Stimulated activated CD4-positive, alpha-beta T cell treated with anti-CD3 and anti-CD28 coated beads, TNF-alpha, amount 100 ng/mL, for 24 hours (primary cell): ENCODE data around the gene SLC7A8.
"Not testable (repeated sequence)": the region's sequence is repeated elsewhere in the genome, so short reads cannot be mapped to it uniquely, and the experiment has no call there.

Experiments
- DNase-seq, 3 experiments: peaks; one replicate each; pipeline ENCODE4 v3.0.0-alpha.2; 2020; ENCODE audit warnings: low read depth in 3 of 3

Gene SLC7A8

DNA sequence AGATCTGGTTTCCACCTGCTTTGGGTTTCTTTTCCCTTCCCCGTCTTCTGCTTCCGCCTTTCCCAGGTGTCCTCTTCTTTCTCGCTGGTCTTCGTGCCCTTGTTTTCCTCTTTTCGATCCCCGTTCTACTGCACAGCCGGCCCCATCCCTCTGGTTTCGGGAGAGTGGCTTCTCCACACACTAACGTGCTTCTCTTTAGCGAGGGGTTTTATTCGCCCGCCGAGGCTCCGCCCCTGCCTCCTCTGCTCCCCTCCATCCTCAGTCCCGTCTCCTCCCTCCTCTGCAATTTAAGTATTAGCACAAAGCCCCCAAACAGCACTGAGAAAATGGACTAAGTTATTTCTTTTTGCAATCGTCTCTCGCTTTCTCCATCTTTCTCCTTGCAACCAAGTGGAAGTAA lies at the start of gene SLC7A8:
TSS of gene SLC7A8 (minus strand) at position 182 of the 400 bp plus-strand sequence. CDS start 746 bp downstream, outside the sequence.
- peak in 1 of 3 experiments; percentile 10 for DNase-seq

GRCh38 chr14:23232241-23232808 lies 48.9 kb upstream of the SLC7A8 start:
- DNase-seq, result not testable (repeated sequence)

DNA sequence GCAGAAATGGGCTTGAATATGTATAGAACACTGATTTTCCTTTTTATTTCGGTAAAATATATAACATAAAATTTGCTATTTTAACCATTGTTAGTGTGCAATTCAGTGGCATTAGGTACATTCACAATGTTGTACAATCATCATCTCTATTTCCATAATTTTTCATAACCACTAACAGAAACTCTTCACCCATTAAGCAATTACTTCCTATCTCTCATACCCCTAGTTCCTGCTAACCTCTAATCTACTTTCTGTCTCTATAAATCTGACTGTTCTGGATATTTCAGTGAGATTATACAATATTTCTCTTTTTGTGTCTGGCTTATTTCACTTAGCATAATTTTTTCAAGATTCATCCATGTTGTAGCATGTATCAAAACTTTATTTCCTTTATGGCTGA lies 45.4 kb upstream of the SLC7A8 start:
- DNase-seq, result no peak

GRCh38 chr14:23227566-23227965 lies 44.1 kb upstream of the SLC7A8 start:
- no peak for DNase-seq

GRCh38 chr14:23224958-23225357 lies 41.5 kb upstream of the SLC7A8 start:
- not testable (repeated sequence) for DNase-seq

- DNase-seq, result no peak
These were observed 35.6 kb upstream of the SLC7A8 start for GRCh38 chr14:23219075-23219474.

DNA sequence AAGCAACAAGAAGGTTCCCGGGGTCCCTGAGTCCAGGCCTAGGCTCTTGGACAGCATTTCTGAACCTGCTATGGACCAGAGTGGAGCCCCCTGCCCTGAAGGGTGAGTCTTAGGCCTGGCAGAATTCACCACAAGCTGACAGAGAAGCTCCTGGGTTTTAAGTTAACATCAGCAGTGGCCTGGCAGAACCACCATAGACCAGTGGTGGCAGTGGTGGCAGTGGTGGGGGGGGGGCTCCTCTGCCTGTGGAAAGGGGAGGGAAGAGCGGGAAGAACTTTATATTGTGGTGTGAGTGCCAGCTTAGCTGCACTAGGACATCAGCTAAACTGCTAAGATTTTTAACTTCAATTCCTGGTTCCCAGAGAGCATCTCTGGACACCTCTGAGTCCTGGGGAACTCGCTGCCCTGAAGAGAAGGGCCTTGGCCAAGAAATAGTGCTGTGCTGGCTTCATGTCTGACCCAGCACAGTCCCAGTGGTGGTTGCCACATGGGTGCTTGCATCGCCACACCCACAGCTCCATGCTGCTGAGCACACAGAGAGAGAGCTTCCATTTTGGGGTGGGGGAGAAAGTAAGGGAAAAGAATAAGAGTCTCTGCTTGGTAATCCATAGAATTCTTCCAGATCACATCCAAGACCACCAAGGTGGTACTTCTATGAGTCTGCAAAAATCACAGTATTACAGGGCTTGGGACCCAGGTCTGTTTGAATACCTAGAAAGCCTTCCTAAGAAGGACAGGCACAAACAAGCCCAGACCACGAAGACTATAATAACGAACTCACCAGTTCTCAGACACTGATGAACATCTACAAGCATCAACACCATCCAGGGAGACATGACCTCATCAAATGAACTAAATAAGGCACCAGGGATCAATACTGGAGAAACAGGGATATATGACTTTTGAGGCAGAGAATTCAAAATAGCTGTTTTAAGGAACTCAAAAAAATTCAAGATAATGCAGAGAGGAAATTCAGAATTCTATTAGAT lies 33.9 kb upstream of the SLC7A8 start:
- DNase-seq, result no peak

DNA sequence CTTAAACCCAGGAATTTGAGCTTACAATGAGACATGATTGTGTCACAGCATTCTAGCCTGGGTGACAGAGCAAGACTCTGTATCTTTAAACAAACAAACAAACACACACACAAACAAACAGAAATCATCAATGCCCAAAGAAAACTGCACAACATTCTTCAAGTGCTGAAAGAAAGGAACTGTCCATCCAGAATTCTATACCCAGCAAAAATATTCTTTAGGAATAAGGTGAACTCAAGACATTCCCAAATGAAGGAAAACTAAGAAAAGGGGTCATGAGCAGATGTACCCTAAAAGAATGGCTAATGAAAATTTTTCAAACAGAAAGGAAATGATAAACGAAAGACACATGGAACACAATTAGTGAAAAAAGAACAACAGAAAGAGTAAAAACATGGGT lies 32.0 kb upstream of the SLC7A8 start:
- no peak for DNase-seq

DNA sequence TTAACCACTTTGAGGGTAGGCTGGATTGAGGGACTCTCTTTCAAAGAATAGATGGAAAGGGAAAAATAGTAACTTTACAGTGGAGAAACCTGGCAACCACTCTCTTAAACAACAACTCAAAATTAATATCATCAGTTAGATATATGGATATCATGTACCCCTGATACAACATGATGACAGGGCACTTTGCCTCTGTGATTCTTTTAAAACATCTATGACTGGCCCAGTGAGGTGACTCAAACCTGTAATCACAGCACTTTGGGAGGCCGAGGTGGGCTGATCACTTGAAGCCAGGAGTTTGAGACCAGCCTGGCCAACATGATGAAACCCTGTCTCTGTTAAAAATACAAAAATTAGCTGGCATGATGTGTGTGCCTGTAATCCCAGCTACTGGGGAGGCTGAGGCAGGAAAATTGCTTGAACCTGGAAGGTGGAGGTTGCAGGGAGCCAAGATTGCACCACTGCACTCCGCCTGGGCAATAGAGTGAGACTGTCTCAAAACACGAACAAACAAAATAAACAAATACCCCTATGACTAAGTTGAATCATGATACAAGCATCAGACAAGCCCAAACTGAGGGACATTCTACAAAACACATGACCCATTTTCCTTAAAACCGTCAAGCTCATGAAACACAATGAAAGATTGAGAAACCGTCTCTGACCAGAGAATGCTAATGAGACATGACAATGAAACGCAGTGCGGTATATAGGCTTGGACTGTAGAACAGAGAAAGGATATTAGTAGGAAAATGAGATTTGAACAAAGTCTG lies 26.4 kb upstream of the SLC7A8 start:
- DNase-seq, result no peak

- DNase-seq, result no peak
These were observed 24.9 kb upstream of the SLC7A8 start for GRCh38 chr14:23208324-23208723.

DNA sequence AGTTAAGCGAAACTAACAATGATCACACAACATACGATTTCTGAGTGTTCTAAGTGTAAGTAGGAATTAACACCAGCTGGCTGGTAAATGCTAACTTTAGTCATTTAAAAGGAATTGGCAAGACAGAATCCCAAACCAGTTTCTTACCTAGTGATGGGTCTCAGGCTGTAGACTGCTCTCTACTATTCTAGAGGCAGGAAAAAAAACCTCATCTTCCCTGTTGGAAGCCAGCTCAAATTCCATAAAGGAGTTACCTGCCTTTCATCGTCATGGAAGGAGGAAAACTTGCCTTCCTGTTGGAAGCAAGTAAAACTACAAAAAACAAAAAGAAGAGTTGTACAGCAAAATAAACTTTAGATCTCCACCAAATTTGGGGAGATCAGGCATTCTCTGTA lies 23.7 kb upstream of the SLC7A8 start:
- no peak for DNase-seq

GRCh38 chr14:23206422-23207145 lies 23.1 kb upstream of the SLC7A8 start:
- DNase-seq, result no peak

GRCh38 chr14:23202001-23202400 lies 18.5 kb upstream of the SLC7A8 start:
- DNase-seq, result no peak

DNA sequence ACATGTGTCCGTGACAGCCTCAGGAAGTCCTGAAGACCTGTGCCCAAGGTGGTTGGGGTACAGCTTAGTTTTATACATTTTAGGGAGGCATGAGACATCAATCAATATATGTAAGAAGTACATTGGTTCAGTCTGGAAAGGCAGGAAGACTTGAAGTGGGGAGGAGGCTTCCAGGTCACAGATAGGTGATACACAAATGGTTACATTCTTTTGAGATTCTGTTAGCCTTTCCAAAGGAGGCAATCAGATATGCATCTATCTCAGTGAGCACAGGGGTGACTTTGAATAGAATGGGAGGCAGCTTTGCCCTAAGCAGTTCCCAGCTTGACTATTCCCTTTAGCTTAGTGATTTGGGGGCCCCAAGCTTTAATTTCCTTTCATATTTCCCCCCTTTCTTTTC lies 15.7 kb upstream of the SLC7A8 start:
- not testable (repeated sequence) for DNase-seq

GRCh38 chr14:23196487-23196886 lies 13.0 kb upstream of the SLC7A8 start:
- DNase-seq, result not testable (repeated sequence)

DNA sequence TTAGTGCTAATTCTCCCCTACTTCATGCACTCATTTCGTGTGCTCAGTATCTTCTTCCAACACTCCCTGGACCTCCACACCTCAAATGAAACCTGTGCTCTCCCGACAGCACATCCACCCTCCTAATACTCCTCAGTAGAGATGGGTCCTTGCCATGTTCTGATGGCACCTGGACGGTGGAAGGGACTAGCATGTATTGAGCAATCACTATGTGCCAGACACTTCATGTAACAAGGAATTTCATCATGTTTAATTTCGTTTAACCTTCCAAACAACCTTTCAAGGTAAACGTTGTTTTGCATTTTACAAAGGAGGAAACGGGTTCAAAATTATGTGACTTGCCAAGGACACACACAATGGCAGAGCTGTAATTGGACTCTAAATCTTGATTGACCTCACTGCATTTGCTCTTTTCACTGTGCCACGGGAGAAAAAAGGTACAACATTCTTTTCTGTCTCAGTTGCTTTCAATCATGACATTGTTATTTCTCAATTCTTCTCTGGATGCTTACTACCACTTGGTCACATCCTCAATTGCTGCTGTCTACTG lies 12.2 kb upstream of the SLC7A8 start:
- DNase-seq, result no peak

GRCh38 chr14:23193432-23193831 lies 10.0 kb upstream of the SLC7A8 start:
- DNase-seq, result no peak

- no peak for DNase-seq
These were observed 4.5 kb upstream of the SLC7A8 start for GRCh38 chr14:23187925-23188324.

GRCh38 chr14:23186913-23187654 lies 3.6 kb upstream of the SLC7A8 start:
- peak in 1 of 3 experiments; percentile 4 for DNase-seq

- no peak for DNase-seq
These were observed 1.6 kb upstream of the SLC7A8 start for GRCh38 chr14:23185063-23185462.

GRCh38 chr14:23183158-23183470 lies 346 bp downstream of the SLC7A8 start:
- DNase-seq, result no peak
